Daoy (cell line): ENCODE measurements around the gene MRPL4. TPM values are rescaled to one million over a fixed set of nuclear protein-coding genes. Genes with fewer than 3 reads are reported as not detected.
"Not testable (repeated sequence)": the region's sequence is repeated elsewhere in the genome, so short reads cannot be mapped to it uniquely, and the experiment has no call there.

ENCODE experiments used
- DNase-seq: peaks from one replicate; pipeline ENCODE4 v3.0.0-alpha.2; 2015; ENCODE audit warnings: low read depth
- total RNA-seq: library from RNA; depleted of rRNA; stranded (reverse); fragments of >200 nt; shearing (Covaris generic); gene quantifications from 2 replicates; pipeline ENCODE4 v1.2.3, GENCODE V29; 2014

MRPL4 gene
- total RNA-seq, 1 experiment from 2014 or later = 107 TPM

GRCh38 chr19:10230173-10230860, 21.7 kb upstream of the MRPL4 start:
- no peak for DNase-seq

GRCh38 chr19:10230861-10231611, 21.0 kb upstream of the MRPL4 start, which contains the start of gene S1PR2:
Gene S1PR2, minus strand, starts transcription at chr19:10231331. Its CDS starts 6,426 bp downstream, at chr19:10224905.
- peak; percentile 85 for DNase-seq

- DNase-seq = no peak
Observed at GRCh38 chr19:10231612-10232228, 20.3 kb upstream of the MRPL4 start.

GRCh38 chr19:10233946-10234345, 18.1 kb upstream of the MRPL4 start:
- DNase-seq = no peak

GRCh38 chr19:10235003-10235402, 17.0 kb upstream of the MRPL4 start:
- DNase-seq = no peak

- DNase-seq = not testable (repeated sequence)
Observed at GRCh38 chr19:10235409-10235808, 16.6 kb upstream of the MRPL4 start.

- no peak for DNase-seq
Observed at GRCh38 chr19:10237702-10238101, 14.3 kb upstream of the MRPL4 start.

GRCh38 chr19:10238172-10238783, 13.7 kb upstream of the MRPL4 start:
- peak; percentile 78 for DNase-seq

GRCh38 chr19:10241826-10242449, 10.1 kb upstream of the MRPL4 start:
- DNase-seq = not testable (repeated sequence)

GRCh38 chr19:10243606-10244005, 8.4 kb upstream of the MRPL4 start:
- no peak for DNase-seq

- DNase-seq = no peak
Observed at GRCh38 chr19:10245189-10245939, 6.7 kb upstream of the MRPL4 start.

- no peak for DNase-seq
Observed at GRCh38 chr19:10246511-10246910, 5.5 kb upstream of the MRPL4 start.

- DNase-seq = no peak
Observed at GRCh38 chr19:10252707-10253106, 693 bp downstream of the MRPL4 start.

GRCh38 chr19:10254244-10254643, 2.2 kb downstream of the MRPL4 start:
- no peak for DNase-seq

- DNase-seq = no peak
Observed at GRCh38 chr19:10255358-10255757, 3.3 kb downstream of the MRPL4 start.

GRCh38 chr19:10256551-10256950, 4.5 kb downstream of the MRPL4 start:
- DNase-seq = no peak

GRCh38 chr19:10256970-10257615, 5.1 kb downstream of the MRPL4 start:
- DNase-seq = no peak

GRCh38 chr19:10258080-10258710, 6.2 kb downstream of the MRPL4 start:
- DNase-seq = no peak

GRCh38 chr19:10259162-10259905, 7.3 kb downstream of the MRPL4 start:
- peak; percentile 95 for DNase-seq
